SH-SY5Y (cell line): ENCODE results near the gene HAP1.

Experiments
- GATA2 ChIP-seq: IDR thresholded peaks from 2 replicates; pipeline ENCODE4 v1.6.1; 2011; ENCODE audit warnings: mild to moderate bottlenecking, low read depth, low read length
- GATA3 ChIP-seq: IDR thresholded peaks from 2 replicates; pipeline ENCODE4 v1.6.1; 2011; ENCODE audit warnings: low read depth, mild to moderate bottlenecking, low read length, moderate library complexity

DNA sequence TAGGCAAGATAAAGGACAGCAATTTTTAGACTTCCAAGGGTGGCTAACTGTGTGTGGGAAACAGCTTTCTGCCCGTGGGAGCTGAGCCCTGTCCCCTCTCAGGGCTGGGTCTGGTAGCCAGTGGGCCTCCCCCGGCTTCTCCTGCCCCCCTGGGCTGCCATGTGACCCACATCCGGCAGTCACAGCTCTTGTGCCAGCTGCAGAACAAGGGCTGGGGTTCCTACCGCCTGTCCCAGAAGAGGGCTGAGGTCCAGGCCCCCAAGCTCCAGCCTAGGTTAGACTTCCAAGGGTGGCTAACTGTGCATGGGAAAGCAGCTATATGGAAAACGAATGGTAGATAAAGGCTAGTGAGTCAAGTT lies 16.2 kb downstream of the HAP1 start:
- no peak for TF ChIP-seq GATA2
- TF ChIP-seq GATA3: no peak
